ENCODE data around the gene MEGF11.

MEGF11 gene

DNA sequence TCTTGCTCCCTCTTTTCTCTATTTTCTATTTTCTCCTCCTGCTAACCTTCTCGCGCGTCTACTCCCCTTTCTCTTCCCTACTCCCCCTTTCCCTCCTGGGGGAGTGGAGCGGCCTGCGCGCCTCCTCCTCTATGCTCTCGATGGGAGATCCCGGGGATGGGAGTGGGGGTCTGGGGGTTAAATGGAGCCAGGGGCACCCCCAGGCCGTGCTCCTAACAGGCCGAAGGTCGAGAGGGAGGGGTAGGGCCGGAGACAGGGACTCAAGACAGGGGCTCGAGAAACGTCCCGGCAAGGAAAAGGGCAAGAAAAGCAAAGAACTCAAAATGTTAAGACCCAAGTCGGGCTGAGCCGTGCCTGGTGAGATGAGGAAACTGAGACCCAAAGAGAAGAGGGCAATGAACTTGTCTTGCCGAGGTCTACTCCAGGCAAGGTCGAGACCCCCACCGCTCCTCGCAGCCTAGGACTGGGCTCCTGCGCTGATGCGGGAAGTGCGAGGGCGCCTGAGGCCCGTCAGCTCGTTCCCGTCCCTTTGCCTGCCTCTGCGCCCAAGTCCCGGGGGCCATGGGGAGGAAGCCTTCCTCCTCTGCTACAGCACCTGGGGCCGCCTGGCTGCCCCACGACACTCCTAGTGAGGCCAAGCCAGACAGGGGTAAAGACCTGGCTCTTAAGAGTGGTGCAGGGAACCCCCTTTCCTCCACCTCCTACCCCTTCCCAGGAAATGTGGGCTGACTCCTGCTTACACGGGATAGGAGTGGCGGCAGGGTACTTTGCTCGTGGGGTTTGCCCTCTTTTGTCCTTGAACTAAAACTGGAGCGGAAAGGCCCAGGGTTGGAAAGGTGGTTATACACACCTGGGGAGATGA lies 770 bp upstream of the MEGF11 start:
- H3K9me3 ChIP-seq (ENCODE audit: insufficient read depth, low read depth, low read length) = no peaks in the 10 kb centered on the region
- no peak overlapping the region for H3K4me2 ChIP-seq (ENCODE audit: low read depth, low read length, poor library complexity, severe bottlenecking)
- TF ChIP-seq EZH2phosphoT487 (IDR thresholded peaks at IDR 0.05; ENCODE audit: borderline replicate concordance) = no peak
- TF ChIP-seq, protein P1, sequence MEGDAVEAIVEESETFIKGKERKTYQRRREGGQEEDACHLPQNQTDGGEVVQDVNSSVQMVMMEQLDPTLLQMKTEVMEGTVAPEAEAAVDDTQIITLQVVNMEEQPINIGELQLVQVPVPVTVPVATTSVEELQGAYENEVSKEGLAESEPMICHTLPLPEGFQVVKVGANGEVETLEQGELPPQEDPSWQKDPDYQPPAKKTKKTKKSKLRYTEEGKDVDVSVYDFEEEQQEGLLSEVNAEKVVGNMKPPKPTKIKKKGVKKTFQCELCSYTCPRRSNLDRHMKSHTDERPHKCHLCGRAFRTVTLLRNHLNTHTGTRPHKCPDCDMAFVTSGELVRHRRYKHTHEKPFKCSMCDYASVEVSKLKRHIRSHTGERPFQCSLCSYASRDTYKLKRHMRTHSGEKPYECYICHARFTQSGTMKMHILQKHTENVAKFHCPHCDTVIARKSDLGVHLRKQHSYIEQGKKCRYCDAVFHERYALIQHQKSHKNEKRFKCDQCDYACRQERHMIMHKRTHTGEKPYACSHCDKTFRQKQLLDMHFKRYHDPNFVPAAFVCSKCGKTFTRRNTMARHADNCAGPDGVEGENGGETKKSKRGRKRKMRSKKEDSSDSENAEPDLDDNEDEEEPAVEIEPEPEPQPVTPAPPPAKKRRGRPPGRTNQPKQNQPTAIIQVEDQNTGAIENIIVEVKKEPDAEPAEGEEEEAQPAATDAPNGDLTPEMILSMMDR (conservative IDR thresholded peaks at IDR 0.05; ENCODE audit: low read length) = no peak
- H3K36me3 ChIP-seq (ENCODE audit: insufficient read depth, low read length) = no peaks in the 10 kb centered on the region
- H3F3A ChIP-seq (ENCODE audit: low read depth) = no peaks in the 10 kb centered on the region
- H3K4me1 ChIP-seq (ENCODE audit: insufficient read depth, low read length, poor library complexity, severe bottlenecking) = peaks cover 2% of the 10 kb centered on the region
- H3K9ac ChIP-seq (ENCODE audit: low read depth, low read length, poor library complexity, severe bottlenecking) = no peak overlapping the region
- H3K79me2 ChIP-seq (ENCODE audit: insufficient read depth, low read length) = no peaks in the 10 kb centered on the region
- no peak overlapping the region for H3K4me3 ChIP-seq (ENCODE audit: low read length, poor library complexity, severe bottlenecking)
- no peaks in the 10 kb centered on the region for H3K9me2 ChIP-seq (replicated peaks; ENCODE audit: low read depth, low read length)
- no peaks in the 10 kb centered on the region for H4K20me1 ChIP-seq (ENCODE audit: insufficient read depth, low read length, poor library complexity, severe bottlenecking)
- no peak overlapping the region for H2AFZ ChIP-seq (ENCODE audit: low read length)
- H3K27me3 ChIP-seq (ENCODE audit: insufficient read depth, low read length, poor library complexity, severe bottlenecking) = no peaks in the 10 kb centered on the region

DNA sequence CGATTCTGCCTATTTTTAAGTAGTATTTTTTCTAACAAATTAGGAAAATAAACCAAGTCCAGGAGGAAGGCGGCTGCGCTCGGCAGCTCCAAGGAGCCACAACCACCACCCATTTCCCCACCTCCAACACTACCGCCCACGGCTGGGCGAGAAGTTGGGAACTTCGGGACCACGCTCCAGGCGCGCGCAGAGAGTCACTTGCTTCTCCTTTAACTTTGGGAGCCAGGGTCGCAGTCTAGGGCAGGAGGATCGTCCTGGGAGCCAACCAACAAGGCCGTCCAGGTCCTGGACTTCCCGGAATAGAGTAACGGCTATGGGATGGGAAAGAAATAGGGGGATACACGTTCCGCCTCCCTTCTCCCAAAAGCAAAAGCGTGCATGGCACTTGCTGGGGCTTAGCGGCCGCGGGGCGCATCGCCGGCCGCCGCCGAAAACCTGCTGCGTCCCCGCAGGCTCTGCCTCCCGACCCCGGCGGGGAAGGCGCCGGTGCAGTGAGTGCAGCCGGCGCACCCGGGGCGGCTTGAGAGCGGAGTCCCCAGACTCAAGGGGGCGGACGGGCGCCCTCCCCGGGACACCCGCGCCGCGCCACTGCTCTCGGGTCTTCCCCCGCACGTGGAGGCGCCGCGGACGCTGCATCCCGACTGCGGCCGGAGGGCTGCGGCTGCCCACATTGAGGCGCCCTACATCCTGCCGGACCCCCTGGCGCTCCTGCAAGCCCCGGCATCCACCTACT lies 699 bp downstream of the MEGF11 start:
- Histone ChIP-seq H3K27me3 (ENCODE audit: insufficient read depth, low read length, poor library complexity, severe bottlenecking) (no peaks in the 10 kb centered on the region), H3K9ac (ENCODE audit: low read depth, low read length, poor library complexity, severe bottlenecking) (peak overlapping the region; percentile 12), H3K9me2 (replicated peaks; ENCODE audit: low read depth, low read length) (no peaks in the 10 kb centered on the region), H3K4me2 (ENCODE audit: low read depth, low read length, poor library complexity, severe bottlenecking) (peak overlapping the region; percentile 98), H3F3A (ENCODE audit: low read depth) (no peaks in the 10 kb centered on the region), H3K4me1 (ENCODE audit: insufficient read depth, low read length, poor library complexity, severe bottlenecking) (peaks cover 8% of the 10 kb centered on the region), H3K79me2 (ENCODE audit: insufficient read depth, low read length) (no peaks in the 10 kb centered on the region), H4K20me1 (ENCODE audit: insufficient read depth, low read length, poor library complexity, severe bottlenecking) (no peaks in the 10 kb centered on the region), H3K4me3 (ENCODE audit: low read length, poor library complexity, severe bottlenecking) (peak overlapping the region; percentile 71), H2AFZ (ENCODE audit: low read length) (peak overlapping the region; percentile 86), H3K36me3 (ENCODE audit: insufficient read depth, low read length) (no peaks in the 10 kb centered on the region), H3K9me3 (ENCODE audit: insufficient read depth, low read depth, low read length) (no peaks in the 10 kb centered on the region)
- TF ChIP-seq, protein P1 (conservative IDR thresholded peaks at IDR 0.05; ENCODE audit: low read length) = no peak; the same call in 1 of the 2 replicates
- no peak for TF ChIP-seq EZH2phosphoT487 (IDR thresholded peaks at IDR 0.05; ENCODE audit: borderline replicate concordance)

DNA sequence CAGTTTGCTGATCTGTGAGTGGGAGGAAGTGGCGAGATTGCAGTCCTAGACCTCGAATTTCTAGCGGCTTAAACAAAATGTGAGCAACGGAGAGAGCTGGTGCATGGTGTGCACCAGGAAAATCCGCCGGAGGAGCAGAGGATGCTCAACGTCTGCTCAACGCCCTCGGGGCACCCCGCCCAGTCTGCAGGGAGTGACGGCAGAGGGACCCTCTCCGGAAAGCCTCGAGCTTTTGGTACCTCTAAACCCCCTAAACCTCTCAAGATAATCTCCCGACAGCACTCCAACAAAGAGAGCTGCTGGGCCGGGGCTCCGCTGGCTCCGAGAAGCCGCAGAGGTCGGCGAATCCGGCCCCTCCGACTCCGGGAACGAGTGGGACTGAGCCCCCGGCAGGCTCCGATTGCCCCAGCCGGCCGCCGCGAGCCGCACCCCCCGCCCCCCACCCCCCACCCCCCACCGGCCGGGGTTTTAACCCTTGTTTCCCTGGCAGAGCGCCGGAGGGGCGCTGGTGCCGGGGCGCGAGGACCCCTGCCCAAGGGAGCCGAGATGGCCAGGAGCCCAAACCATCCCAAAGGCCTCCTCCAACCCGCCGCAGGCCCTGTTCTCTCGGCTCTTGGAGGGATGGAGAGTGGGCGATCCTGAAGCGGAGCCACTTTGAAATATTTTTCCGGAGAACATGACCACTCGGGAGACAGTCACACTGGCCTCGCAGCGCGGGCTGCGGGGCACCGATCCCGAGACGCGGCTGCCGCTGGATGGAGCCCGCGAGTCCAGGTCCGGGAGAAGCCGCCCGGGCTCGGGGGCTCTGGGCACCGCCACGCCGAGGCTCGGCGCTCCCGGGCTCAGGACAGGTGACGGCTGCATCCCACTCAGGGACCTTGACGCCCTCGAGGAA lies 1.5 kb downstream of the MEGF11 start:
- Histone ChIP-seq H3K27me3 (ENCODE audit: insufficient read depth, low read length, poor library complexity, severe bottlenecking) (no peaks in the 10 kb centered on the region), H3K4me3 (ENCODE audit: low read length, poor library complexity, severe bottlenecking) (peak overlapping the region; percentile 71)

More for the DNA sequence above, 1.5 kb downstream of the MEGF11 start:
- no peaks in the 10 kb centered on the region for H3F3A ChIP-seq (ENCODE audit: low read depth)
- peak overlapping the region; percentile 98 for H3K4me2 ChIP-seq (ENCODE audit: low read depth, low read length, poor library complexity, severe bottlenecking)
- peaks cover 8% of the 10 kb centered on the region for H3K4me1 ChIP-seq (ENCODE audit: insufficient read depth, low read length, poor library complexity, severe bottlenecking)
- TF ChIP-seq, protein P1 (conservative IDR thresholded peaks at IDR 0.05; ENCODE audit: low read length) = peak; percentile 66
- no peak for TF ChIP-seq EZH2phosphoT487 (IDR thresholded peaks at IDR 0.05; ENCODE audit: borderline replicate concordance)
- peak overlapping the region; percentile 12 for H3K9ac ChIP-seq (ENCODE audit: low read depth, low read length, poor library complexity, severe bottlenecking)
- no peaks in the 10 kb centered on the region for H3K36me3 ChIP-seq (ENCODE audit: insufficient read depth, low read length)
- H3K9me3 ChIP-seq (ENCODE audit: insufficient read depth, low read depth, low read length) = no peaks in the 10 kb centered on the region
- H4K20me1 ChIP-seq (ENCODE audit: insufficient read depth, low read length, poor library complexity, severe bottlenecking) = no peaks in the 10 kb centered on the region
- H2AFZ ChIP-seq (ENCODE audit: low read length) = peak overlapping the region; percentile 86
- no peaks in the 10 kb centered on the region for H3K79me2 ChIP-seq (ENCODE audit: insufficient read depth, low read length)
- no peaks in the 10 kb centered on the region for H3K9me2 ChIP-seq (replicated peaks; ENCODE audit: low read depth, low read length)
